RKO (cell line): ENCODE data around the gene ASTL.
A peak's percentile ranks its signal among the peaks of the same experiment; 100 is the strongest.
"Not testable (repeated sequence)": the region's sequence is repeated elsewhere in the genome, so short reads cannot be mapped to it uniquely, and the experiment has no call there.

Experiments
- DNase-seq: peaks from one replicate; pipeline ENCODE4 v3.0.0-alpha.2; 2016; ENCODE audit warnings: low spot score

Gene ASTL

GRCh38 chr2:96098900-96099590 is 39.3 kb downstream of the ASTL start:
- no peak for DNase-seq

- DNase-seq: no peak
Measured at GRCh38 chr2:96097951-96098823, 40.1 kb downstream of the ASTL start.

GRCh38 chr2:96097441-96097840 is 40.9 kb downstream of the ASTL start:
- peak; percentile 12 for DNase-seq

GRCh38 chr2:96095116-96095636 is 43.1 kb downstream of the ASTL start:
- DNase-seq: no peak

GRCh38 chr2:96093528-96093927 is 44.8 kb downstream of the ASTL start:
- DNase-seq: no peak

- DNase-seq: no peak
Measured at GRCh38 chr2:96092951-96093350, 45.4 kb downstream of the ASTL start.

GRCh38 chr2:96092573-96092877 is 45.8 kb downstream of the ASTL start:
- DNase-seq: no peak

DNA sequence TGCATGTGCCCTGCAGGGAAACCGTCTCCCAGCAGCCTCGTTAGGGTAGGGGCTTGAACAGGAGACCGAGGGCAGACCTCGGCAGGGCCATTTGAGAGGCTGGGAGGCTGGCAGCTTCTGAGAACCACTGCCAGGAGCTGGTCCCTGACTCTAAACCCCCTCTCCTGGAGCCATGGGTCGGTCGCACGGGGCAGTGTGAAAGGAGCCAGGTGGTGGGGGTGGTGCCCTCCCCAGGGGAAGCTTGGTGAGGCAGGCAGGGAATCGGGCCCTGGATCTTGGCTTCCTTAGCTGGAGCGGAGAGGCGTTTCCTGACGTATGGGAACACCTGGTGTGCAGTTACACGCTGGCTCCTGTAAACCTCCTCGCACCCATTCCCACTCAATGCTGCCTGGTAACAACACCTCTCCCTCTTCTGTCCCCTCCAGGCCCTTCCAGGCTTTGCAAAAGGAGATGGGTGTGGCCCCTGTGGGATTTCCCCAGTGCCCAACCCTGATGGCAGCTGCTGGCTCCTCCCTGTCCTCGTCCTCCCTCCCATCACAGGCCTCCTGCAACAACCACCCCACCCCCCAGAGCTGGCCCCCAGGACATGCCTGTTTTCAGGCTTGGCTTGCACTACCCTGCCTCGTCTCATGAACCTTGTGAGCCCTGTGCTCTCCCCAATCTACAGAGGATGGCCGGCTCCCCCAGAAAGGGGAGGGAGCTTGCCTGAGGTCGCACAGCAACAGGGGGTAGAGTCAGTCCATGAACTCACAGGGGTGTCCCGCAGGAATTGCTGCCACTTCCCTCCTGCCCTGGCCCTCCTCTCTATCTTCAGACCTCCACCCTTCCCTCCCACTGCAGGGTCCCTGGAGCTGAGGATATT is 46.4 kb downstream of the ASTL start:
- no peak for DNase-seq

DNA sequence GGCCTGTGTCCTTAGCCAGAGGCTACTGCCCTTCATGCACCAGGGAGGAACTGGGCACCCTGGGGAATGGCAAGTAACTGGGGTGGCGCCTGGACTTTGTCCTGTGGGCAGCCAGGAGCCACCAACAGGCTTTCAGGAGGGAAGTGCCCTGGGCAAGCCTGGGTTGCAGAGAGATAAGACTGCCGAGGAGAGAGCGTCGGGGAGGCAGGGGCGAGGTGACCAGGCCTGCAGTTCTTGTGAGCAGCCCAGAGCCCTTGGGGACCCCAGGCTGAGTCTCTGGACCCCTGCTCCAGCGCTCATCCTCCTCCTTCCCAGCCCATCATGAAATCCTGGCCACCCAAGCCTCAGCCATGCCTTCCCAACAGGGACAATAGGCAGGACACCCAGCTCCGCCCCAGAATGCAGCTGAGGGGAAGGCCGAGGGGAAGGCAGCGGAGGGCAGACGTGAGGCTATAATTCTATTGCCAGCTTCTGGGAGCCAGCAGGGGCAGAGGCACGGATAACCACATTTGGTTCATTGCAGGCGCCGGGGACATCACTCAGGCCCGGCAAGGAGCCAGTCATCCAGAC is 47.1 kb downstream of the ASTL start:
- DNase-seq: no peak

DNA sequence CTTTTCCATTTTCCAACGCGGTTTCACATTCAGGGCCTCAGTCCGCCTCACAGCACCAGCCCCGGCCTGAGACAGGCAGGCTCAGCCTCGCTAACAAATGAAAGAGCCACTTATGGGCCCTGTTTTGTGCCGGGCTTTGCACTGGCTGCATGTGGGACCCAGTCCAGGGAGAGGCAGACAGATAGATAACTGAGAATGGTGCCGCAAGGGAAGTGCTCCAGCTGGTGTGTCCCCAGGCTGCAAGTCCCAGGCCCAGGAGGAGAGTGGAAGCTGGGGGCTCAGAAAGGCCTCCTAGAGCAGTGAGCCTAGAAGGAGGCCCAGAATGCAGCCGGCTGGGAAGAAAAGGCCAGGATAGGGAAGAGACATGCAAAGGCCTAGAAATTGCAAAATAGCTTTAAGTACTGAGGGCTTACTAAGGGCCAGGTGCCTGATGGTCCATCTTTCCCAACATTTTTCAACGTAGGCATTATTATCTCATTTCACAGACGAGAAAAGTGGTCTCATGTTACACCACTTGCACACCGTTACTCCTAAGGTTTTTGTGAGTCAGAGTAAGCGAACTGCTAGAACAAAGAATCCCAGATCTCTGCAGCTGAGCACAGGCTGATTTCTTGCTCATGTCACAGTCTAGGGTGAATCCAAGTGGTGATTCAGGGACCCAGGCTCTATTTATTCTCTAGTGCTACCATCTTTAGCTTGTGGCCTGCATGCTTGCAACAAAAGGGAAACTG is 47.9 kb downstream of the ASTL start:
- no peak for DNase-seq

- DNase-seq: no peak
Measured at GRCh38 chr2:96089356-96090195, 48.7 kb downstream of the ASTL start.

- DNase-seq: no peak
Measured at GRCh38 chr2:96088340-96089335, 49.7 kb downstream of the ASTL start.

DNA sequence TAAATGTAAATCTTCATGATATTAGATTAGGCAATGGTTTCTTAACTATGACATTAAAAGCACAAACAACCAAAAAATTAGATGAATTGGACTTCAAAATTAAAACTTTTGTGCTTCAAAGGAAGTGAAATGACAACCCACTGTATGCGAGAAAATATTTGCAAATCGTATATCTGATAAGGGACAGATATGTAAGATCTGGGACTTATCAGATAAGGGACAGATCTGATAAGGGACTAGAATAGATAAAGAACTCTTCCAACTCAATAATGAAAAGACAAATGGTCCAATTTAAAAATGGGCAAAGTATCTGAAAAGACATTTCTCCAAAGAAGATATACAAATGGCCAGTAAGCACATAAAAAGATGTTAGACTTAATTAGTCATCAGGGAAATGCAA is 51.2 kb downstream of the ASTL start:
- no peak for DNase-seq

DNA sequence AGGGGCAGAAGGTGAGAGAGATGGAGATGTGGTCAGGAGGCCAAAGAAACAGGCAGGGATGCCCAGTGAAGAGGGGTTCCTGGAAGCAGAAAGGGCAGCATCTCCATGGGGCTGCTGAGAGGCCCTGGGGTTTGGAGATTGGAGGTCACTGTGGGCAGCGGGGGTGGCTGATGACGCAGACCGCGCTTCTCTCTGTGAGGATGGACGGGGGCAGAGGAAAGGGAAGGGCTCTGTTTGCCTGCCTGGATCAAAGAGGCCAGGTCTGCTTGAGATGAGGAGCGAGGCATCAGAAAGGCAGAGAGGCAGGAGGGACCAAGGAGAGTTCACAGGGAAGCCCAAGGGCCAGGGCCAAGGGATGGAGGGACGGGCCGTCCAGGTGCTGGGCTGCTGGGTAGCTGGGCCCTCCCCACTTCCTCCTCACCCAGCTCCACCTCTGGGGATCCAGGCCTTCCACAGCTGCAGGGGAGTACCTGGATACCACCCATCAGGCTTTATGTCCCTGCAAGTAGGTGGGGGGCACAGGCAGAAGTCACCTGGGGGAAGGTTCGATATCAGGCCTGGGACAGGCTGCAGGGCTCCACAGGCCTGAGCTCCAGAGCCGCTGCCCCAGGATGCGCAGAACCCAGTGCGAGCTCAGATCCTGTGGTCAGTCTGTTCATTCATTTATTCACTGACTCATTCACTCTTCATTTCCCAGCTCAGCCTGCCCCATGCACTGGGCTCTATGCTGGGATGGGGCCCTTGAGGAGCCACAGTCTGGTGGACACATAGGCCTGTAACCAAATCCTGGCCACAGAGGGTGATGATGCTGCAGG is 52.6 kb downstream of the ASTL start:
- no peak for DNase-seq

DNA sequence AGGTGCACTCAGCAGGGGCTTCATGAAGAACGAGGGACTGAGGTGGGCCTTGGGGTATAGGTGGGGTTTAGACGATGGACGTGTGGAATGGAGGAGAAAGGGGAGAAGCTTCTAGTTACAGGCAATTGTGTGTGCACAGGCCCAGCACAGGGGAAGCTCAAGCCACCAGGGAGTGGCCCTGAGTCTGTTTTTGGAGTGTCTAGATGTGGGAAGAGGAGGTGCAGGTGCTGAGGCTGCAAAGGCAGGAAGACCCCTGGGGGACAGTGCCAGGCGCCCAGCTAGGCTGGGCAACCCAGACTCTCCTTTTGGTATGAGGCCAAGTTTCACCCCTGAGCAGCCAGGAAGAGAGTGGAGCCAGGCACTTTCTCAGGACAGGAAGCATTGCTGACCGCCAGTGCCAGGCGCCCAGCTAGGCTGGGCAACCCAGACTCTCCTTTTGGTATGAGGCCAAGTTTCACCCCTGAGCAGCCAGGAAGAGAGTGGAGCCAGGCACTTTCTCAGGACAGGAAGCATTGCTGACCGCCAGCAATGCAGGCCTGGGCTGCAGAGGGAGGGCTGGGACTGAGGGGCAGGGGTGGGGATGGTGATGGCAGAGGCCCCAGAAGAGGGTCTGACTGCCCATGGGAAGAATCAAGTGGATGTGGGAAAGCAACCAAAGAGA is 53.3 kb downstream of the ASTL start:
- DNase-seq: not testable (repeated sequence)

DNA sequence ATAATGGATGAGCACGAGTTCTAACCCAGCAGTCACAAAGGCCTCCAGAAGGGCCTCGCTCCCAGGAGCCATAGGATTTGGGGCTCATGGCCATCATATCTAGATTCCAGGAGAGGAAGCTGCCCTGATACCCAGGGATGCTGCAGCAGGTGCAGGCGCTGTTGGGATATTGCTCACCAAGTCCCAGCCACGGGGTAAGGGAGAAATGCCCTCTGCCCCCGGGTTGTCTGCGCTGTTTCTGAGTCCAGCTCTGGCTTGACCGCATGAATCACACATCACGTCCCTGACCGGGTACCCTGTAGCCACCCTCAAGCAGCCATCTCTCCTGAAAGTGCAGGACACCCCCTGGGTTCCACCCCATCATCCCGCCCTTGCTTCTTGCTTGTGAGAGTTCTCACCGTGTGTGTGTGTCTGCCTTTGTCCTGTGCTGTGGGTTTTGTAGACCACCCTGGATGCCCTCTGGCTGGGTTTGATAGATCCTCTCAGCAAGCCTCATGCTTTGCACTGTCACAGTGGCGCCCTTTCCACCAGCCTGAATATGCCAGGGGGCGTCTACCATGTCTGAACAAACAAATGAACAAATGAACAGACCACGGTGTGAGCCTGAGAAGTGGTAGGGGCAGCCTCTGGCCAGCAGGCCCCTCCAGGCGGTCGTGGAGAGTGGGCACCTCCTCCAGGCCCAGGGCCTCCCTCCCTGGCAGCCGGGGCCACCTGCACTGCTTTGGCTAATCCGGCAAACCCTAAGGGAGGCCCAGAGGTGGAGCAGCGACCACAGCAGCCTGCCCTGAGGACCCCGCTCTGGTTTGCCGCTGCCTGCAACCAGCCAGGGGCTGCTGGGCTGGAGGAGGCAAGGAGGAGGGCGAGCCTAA is 54.1 kb downstream of the ASTL start:
- DNase-seq: no peak
